Osteocyte (in vitro differentiated cells): ENCODE measurements around the gene NCAPD2. TPM values are rescaled to one million over a fixed set of nuclear protein-coding genes. Genes with fewer than 3 reads are reported as not detected.
"Not testable (repeated sequence)": the region's sequence is repeated elsewhere in the genome, so short reads cannot be mapped to it uniquely, and the experiment has no call there.

Experiments
- DNase-seq: peaks from one replicate; pipeline ENCODE4 v3.0.0; 2021; ENCODE audit warnings: mixed read lengths; ENCODE audit not compliant: unreplicated experiment; ENCODE audit errors: extremely low spot score
- H3K27ac Mint-ChIP-seq: one replicate; pipeline ENCODE4 v1.8.0; 2021; ENCODE audit warnings: mild to moderate bottlenecking, mixed read lengths; ENCODE audit not compliant: unreplicated experiment
- H3K27me3 Mint-ChIP-seq: one replicate; pipeline ENCODE4 v1.8.0; 2021; ENCODE audit warnings: mixed read lengths; ENCODE audit not compliant: unreplicated experiment
- H3K36me3 Mint-ChIP-seq: one replicate; pipeline ENCODE4 v1.8.0; 2021; ENCODE audit warnings: mixed read lengths; ENCODE audit not compliant: unreplicated experiment
- H3K4me1 Mint-ChIP-seq: one replicate; pipeline ENCODE4 v1.8.0; 2021; ENCODE audit warnings: mixed read lengths; ENCODE audit not compliant: unreplicated experiment
- H3K4me3 Mint-ChIP-seq: one replicate; pipeline ENCODE4 v1.8.0; 2021; ENCODE audit warnings: mild to moderate bottlenecking, moderate library complexity, mixed read lengths; ENCODE audit not compliant: unreplicated experiment
- H3K9me3 Mint-ChIP-seq: one replicate; pipeline ENCODE4 v1.8.0; 2021; ENCODE audit warnings: mixed read lengths; ENCODE audit not compliant: unreplicated experiment
- total RNA-seq: library from RNA; stranded (reverse); gene quantifications from 2 replicates; pipeline ENCODE4 v1.2.1, GENCODE V29; 2021
- TF ChIP-seq, protein P1 (sequence below): fragments of 200-600 bp; sonication (generic); IDR thresholded peaks from 2 replicates; pipeline ENCODE4 v1.5.0; 2021; ENCODE audit warnings: antibody characterized with exemption, mild to moderate bottlenecking, moderate library complexity

The NCAPD2 gene
- total RNA-seq, 1 donor from 2014 or later = 36.9 TPM

GRCh38 chr12:6470375-6471163, 23.3 kb upstream of the NCAPD2 start, which contains the start of gene VAMP1:
VAMP1 (minus strand) TSS chr12:6470677; CDS start chr12:6470531, 146 bp downstream.
- peak within 1 kb of the TSS; percentile 83 for H3K4me3 Mint-ChIP-seq
- peak within 1 kb of the TSS; percentile 94 for H3K27ac Mint-ChIP-seq
- peak; percentile 98 for DNase-seq
- no peaks in the 10 kb centered on the region for H3K36me3 Mint-ChIP-seq
- no peaks in the 10 kb centered on the region for H3K9me3 Mint-ChIP-seq
- peaks cover 36% of the 10 kb centered on the region for H3K4me1 Mint-ChIP-seq
- TF ChIP-seq, protein P1, sequence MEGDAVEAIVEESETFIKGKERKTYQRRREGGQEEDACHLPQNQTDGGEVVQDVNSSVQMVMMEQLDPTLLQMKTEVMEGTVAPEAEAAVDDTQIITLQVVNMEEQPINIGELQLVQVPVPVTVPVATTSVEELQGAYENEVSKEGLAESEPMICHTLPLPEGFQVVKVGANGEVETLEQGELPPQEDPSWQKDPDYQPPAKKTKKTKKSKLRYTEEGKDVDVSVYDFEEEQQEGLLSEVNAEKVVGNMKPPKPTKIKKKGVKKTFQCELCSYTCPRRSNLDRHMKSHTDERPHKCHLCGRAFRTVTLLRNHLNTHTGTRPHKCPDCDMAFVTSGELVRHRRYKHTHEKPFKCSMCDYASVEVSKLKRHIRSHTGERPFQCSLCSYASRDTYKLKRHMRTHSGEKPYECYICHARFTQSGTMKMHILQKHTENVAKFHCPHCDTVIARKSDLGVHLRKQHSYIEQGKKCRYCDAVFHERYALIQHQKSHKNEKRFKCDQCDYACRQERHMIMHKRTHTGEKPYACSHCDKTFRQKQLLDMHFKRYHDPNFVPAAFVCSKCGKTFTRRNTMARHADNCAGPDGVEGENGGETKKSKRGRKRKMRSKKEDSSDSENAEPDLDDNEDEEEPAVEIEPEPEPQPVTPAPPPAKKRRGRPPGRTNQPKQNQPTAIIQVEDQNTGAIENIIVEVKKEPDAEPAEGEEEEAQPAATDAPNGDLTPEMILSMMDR = peak; percentile 12
- no peaks in the 10 kb centered on the region for H3K27me3 Mint-ChIP-seq

- TF ChIP-seq, protein P1 = no peak
- Mint-ChIP-seq H3K36me3 (no peaks in the 10 kb centered on the region), H3K4me3 (no peak overlapping the region), H3K9me3 (no peaks in the 10 kb centered on the region), H3K27ac (no peak overlapping the region), H3K27me3 (no peaks in the 10 kb centered on the region), H3K4me1 (peaks cover 50% of the 10 kb centered on the region)
- DNase-seq = no peak
These were observed 21.9 kb upstream of the NCAPD2 start for GRCh38 chr12:6471989-6472360.

DNA sequence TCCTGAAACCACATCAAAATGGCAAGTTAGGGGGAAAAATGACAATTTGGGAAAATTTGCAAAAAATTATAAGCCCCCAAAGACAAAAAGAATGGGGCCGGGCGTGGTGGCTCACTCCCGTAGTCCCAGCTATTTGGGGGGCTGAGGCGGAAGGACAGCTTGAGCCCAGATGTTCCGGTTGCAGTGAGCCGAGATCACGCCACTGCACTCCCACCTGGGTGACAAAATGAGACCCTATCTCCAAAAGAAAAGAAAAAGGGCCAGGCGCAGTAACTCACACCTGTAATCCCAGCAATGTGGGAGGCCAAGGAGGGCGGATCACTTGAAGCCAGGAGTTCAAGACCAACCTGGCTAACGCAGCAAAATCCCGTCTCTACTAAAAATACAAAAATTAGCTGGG, 21.4 kb upstream of the NCAPD2 start:
- no peaks in the 10 kb centered on the region for H3K9me3 Mint-ChIP-seq
- no peak overlapping the region for H3K27ac Mint-ChIP-seq
- no peak for DNase-seq
- H3K4me1 Mint-ChIP-seq = peaks cover 51% of the 10 kb centered on the region
- no peak overlapping the region for H3K4me3 Mint-ChIP-seq
- no peaks in the 10 kb centered on the region for H3K27me3 Mint-ChIP-seq
- no peaks in the 10 kb centered on the region for H3K36me3 Mint-ChIP-seq
- TF ChIP-seq, protein P1 = no peak

DNA sequence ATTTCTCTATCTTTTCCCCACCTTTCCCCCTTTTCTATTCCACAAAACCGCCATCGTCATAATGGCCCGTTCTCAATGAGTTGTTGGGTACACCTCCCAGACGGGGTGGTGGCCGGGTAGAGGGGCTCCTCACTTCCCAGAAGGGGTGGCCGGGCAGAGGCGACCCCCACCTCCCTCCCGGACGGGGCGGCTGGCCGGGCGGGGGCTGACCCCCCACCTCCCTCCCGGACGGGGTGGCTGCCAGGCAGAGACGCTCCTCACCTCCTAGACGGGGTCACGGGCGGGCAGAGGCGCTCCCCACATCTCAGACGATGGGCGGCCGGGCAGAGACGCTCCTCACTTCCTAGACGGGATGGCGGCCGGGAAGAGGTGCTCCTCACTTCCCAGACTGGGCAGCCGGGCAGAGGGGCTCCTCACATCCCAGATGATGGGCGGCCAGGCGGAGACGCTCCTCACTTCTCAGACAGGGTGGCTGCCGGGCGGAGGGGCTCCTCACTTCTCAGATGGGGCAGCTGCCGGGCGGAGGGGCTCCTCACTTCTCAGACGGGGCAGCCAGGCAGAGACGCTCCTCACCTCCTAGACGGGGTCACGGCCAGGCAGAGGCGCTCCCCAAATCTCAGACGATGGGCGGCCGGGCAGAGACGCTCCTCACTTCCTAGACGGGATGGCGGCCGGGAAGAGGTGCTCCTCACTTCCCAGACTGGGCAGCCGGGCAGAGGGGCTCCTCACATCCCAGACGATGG, 18.5 kb upstream of the NCAPD2 start:
- not testable (repeated sequence) for H3K27me3 Mint-ChIP-seq, H3K4me3 Mint-ChIP-seq, H3K36me3 Mint-ChIP-seq, DNase-seq, H3K27ac Mint-ChIP-seq, H3K9me3 Mint-ChIP-seq
- peaks cover 29% of the 10 kb centered on the region for H3K4me1 Mint-ChIP-seq

- Mint-ChIP-seq H3K4me1 (peaks cover 24% of the 10 kb centered on the region), H3K9me3 (no peaks in the 10 kb centered on the region), H3K4me3 (peak overlapping the region; percentile 2), H3K27me3 (peaks cover 3% of the 10 kb centered on the region), H3K27ac (peak overlapping the region; percentile 85), H3K36me3 (peaks cover 1% of the 10 kb centered on the region)
- no peak for DNase-seq
- TF ChIP-seq, protein P1 = no peak
These were observed 17.4 kb upstream of the NCAPD2 start for GRCh38 chr12:6476489-6476888.

GRCh38 chr12:6477601-6478377, 16.1 kb upstream of the NCAPD2 start:
- not testable (repeated sequence) for H3K9me3 Mint-ChIP-seq, H3K36me3 Mint-ChIP-seq, H3K27ac Mint-ChIP-seq, H3K4me3 Mint-ChIP-seq, DNase-seq, H3K27me3 Mint-ChIP-seq
- H3K4me1 Mint-ChIP-seq = peaks cover 24% of the 10 kb centered on the region
